Mesodermal cell (in vitro differentiated cells): ENCODE measurements around the gene FAM83G.
"Not testable (repeated sequence)": the region's sequence is repeated elsewhere in the genome, so short reads cannot be mapped to it uniquely, and the experiment has no call there.

ENCODE experiments used
- H3K27ac ChIP-seq: 2 replicates; pipeline ENCODE4 v1.7.0; 2013; ENCODE audit warnings: mild to moderate bottlenecking, low read depth, low read length, moderate library complexity; ENCODE audit not compliant: severe bottlenecking
- H3K36me3 ChIP-seq: 2 replicates; pipeline ENCODE4 v1.7.1; 2013; ENCODE audit warnings: mild to moderate bottlenecking, low read length, moderate library complexity; ENCODE audit not compliant: control insufficient read depth, insufficient read depth
- H3K4me1 ChIP-seq: one replicate; pipeline ENCODE4 v1.7.1; 2013; ENCODE audit warnings: mild to moderate bottlenecking, low read length; ENCODE audit not compliant: insufficient read depth, control insufficient read depth, poor library complexity, severe bottlenecking
- H3K4me3 ChIP-seq: 2 replicates; pipeline ENCODE4 v1.7.0; 2013; ENCODE audit warnings: low read length, control low read depth, mild to moderate bottlenecking; ENCODE audit not compliant: insufficient read depth, poor library complexity, severe bottlenecking; ENCODE audit errors: extremely low read depth
- H3K9me3 ChIP-seq: 2 replicates; pipeline ENCODE4 v1.7.1; 2013; ENCODE audit warnings: mild to moderate bottlenecking, low read length, moderate library complexity; ENCODE audit not compliant: control insufficient read depth
- WGBS, 2 experiments: methylation state at CpG; one replicate each; pipeline ENCODE4 v1.1.5; 2013; ENCODE audit warnings: missing lambda C conversion rate in 2 of 2; ENCODE audit not compliant: insufficient coverage in 2 of 2; 5-methylcytosine and 5-hydroxymethylcytosine counted together

FAM83G gene

DNA sequence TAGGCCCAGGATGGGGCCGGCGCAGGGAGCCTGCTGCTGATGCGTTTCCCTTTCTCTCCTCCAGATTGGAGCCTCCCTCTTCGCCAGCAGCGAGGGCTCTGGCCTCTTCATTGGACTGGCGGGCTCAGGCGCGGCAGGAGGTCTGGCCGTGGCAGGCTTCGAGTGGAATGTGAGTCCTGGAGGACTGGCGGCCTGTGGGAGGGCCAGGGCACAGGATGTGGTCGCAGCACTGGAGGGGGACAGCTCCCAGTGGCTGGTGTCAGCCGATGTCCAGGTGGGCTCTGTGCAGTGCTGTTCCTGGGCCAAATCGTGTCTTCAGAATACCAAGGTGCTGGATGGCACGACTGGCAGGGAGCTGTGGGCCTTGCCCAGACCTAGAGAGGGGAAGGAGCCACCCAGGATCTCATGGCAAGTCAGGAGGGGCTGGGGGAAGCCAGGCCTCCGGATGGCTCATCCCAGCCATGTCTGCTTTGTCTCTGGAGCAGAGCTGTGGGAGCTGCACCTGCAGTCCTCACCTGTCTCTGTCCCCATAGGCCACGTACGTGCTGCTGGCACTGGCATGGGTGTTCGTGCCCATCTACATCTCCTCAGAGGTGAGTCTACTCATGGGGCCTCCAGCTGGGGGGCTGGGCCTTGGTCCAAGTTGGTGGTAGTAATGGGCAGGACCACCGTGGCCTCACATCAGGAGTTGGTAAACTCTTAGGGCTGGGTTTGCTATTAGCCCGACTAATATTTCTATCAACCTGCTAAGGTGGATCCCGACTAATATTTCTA is 45.3 kb downstream of the FAM83G start:
- Histone ChIP-seq H3K9me3 (no peaks in the 10 kb centered on the region), H3K4me3 (no peak overlapping the region), H3K36me3 (no peaks in the 10 kb centered on the region), H3K27ac (no peak overlapping the region), H3K4me1 (peaks cover 29% of the 10 kb centered on the region)
- WGBS, 2 experiments: 81 to 89% methylated on average over 21 to 22 of the region's 22 CpGs

DNA sequence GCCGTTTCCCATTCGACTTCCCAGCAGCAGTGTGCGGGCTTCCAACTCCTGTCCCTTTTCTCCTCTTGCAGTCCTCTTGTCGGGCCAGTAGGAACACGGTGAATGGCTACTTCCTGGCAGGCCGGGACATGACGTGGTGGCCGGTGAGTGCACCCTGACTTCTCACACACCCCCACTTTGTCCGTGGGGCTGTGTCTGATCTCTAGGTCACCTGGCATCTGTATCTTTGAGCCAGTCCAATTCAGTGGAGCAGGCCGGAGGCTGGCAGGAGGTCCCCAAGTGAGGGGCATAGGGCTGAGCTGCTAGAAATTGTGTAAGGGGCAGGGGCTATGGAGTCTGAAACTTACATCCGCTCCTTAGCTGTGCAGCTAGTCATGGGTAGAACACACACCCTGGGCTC is 46.0 kb downstream of the FAM83G start:
- Histone ChIP-seq H3K36me3 (no peaks in the 10 kb centered on the region), H3K4me1 (peaks cover 28% of the 10 kb centered on the region), H3K9me3 (no peaks in the 10 kb centered on the region), H3K4me3 (no peak overlapping the region), H3K27ac (no peak overlapping the region)
- 93 to 95% methylated on average over 6 to 11 of the region's 11 CpGs for WGBS, 2 experiments

DNA sequence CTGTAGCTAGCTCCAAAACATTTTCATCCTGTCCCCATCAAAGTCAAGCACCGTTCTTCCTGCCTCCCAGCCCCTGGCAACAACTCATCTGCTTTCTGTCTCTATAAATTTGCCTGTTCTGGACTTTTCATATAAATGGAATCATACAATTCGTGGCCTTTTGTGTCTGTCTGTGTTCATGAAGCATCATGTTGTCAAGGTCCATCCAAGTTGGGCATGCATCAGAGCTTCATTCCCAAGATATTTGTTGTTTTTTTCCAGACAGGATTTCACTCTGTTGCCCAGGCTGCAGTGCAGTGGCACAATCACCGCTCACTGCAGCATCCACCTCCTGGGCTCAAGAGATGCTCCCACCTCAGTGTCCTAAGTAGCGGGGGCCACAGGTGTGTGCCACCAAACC is 46.7 kb downstream of the FAM83G start:
- H3K9me3 ChIP-seq: no peaks in the 10 kb centered on the region
- H3K4me3 ChIP-seq: no peak overlapping the region
- 93 to 95% methylated on average over 3 to 4 of the region's 4 CpGs for WGBS, 2 experiments
- peaks cover 20% of the 10 kb centered on the region for H3K4me1 ChIP-seq
- no peak overlapping the region for H3K27ac ChIP-seq
- no peaks in the 10 kb centered on the region for H3K36me3 ChIP-seq

DNA sequence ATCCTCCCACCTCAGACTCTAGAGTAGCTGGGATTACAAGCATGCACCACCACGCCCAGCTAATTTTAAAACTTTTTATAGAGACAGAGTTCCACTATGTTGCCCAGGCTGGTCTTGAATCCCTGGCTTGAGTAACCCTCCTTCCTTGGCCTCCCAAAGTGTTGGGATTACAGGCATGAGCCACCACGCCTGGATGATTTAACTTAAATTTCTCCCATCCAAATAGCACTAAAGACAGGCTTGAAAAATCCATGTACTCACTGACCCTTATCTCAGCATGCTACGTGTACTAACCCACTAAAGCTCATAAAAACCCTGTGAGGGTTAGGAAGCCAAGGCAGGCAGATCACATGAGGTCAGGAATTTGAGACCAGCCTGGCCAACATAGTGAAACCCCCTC is 48.0 kb downstream of the FAM83G start:
- Histone ChIP-seq H3K36me3 (no peaks in the 10 kb centered on the region), H3K4me3 (no peak overlapping the region), H3K4me1 (peaks cover 8% of the 10 kb centered on the region), H3K27ac (no peak overlapping the region), H3K9me3 (no peaks in the 10 kb centered on the region)
- 83 to 93% methylated on average over 2 to 3 of the region's 3 CpGs for WGBS, 2 experiments

DNA sequence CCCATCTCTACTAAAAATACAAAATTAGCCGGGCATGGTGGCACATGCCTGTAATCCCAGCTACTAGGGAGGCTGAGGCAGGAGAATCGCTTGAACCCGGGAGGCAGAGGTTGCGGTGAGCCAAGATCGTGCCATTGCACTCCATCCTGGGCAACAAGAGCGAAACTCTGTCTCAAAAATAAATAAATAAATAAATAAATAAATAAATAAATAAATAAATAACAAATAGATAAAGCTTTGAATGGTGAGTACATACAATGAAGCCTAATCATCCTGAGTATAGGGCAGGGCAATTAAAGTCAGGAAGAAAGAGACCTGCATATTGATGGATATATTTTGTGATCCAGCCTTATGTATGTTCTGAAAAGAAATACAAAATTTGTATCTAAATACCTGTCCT is 48.5 kb downstream of the FAM83G start:
- WGBS, 2 experiments: 100% methylated on average over 3 of the region's 6 CpGs; no CpG with 5 or more reads in 1 of the 2 experiments

GRCh38 chr17:18955009-18955408 is 49.6 kb downstream of the FAM83G start:
- H3K27ac ChIP-seq: no peak overlapping the region
- H3K9me3 ChIP-seq: no peaks in the 10 kb centered on the region
- H3K4me1 ChIP-seq: peaks cover 4% of the 10 kb centered on the region
- 89 to 100% methylated on average over 4 to 6 of the region's 6 CpGs for WGBS, 2 experiments
- H3K36me3 ChIP-seq: no peaks in the 10 kb centered on the region
- H3K4me3 ChIP-seq: no peak overlapping the region

More for the DNA sequence above, 48.5 kb downstream of the FAM83G start:
- not testable (repeated sequence) for H3K4me1 ChIP-seq, H3K9me3 ChIP-seq, H3K27ac ChIP-seq, H3K36me3 ChIP-seq, H3K4me3 ChIP-seq

- Histone ChIP-seq H3K4me3 (no peak overlapping the region), H3K27ac (no peak overlapping the region), H3K36me3 (no peaks in the 10 kb centered on the region), H3K4me1 (peaks cover 4% of the 10 kb centered on the region), H3K9me3 (no peaks in the 10 kb centered on the region)
- WGBS, 2 experiments: 80 to 93% methylated on average over 3 of the region's 3 CpGs
Measured at GRCh38 chr17:18954321-18954720, 50.2 kb downstream of the FAM83G start.

DNA sequence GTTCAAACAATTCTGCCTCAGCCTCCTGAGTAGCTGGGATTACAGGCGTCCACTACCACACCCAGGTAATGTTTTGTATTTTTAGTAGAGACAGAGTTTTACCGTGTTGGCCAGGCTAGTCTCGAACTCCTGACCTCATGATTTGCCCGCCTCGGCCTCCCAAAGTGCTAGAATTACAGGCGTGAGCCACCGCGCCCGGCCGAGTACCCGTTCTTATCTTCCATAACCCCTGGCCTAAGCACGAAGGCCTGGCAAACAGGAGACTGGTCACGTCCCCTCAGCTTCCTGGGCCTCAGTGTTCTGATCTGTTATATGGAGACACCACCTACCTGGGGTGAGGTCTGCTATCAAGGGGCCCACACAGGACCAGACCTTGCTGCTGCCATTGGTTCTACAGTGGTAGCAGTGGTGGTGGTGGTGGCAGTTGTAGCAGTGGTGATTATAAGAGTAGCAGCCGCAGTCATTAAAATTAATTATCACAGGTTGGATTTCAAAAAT is 51.3 kb downstream of the FAM83G start:
- H3K9me3 ChIP-seq: no peaks in the 10 kb centered on the region
- WGBS, 2 experiments: 84 to 95% methylated on average over 6 to 12 of the region's 14 CpGs
- no peak overlapping the region for H3K4me3 ChIP-seq
- no peak overlapping the region for H3K27ac ChIP-seq
- no peaks in the 10 kb centered on the region for H3K4me1 ChIP-seq
- H3K36me3 ChIP-seq: no peaks in the 10 kb centered on the region

GRCh38 chr17:18951941-18952842 is 52.4 kb downstream of the FAM83G start, which contains the start of gene SLC5A10:
Gene SLC5A10 (plus strand): TSS chr17:18952165. CDS start chr17:18952206, 41 bp downstream.
- Histone ChIP-seq H3K9me3 (no peaks in the 10 kb centered on the region), H3K36me3 (no peaks in the 10 kb centered on the region), H3K4me3 (no peak within 1 kb of the TSS), H3K27ac (no peak within 1 kb of the TSS), H3K4me1 (no peaks in the 10 kb centered on the region)
- WGBS, 2 experiments: 88 to 94% methylated on average over 12 to 14 of the region's 17 CpGs

DNA sequence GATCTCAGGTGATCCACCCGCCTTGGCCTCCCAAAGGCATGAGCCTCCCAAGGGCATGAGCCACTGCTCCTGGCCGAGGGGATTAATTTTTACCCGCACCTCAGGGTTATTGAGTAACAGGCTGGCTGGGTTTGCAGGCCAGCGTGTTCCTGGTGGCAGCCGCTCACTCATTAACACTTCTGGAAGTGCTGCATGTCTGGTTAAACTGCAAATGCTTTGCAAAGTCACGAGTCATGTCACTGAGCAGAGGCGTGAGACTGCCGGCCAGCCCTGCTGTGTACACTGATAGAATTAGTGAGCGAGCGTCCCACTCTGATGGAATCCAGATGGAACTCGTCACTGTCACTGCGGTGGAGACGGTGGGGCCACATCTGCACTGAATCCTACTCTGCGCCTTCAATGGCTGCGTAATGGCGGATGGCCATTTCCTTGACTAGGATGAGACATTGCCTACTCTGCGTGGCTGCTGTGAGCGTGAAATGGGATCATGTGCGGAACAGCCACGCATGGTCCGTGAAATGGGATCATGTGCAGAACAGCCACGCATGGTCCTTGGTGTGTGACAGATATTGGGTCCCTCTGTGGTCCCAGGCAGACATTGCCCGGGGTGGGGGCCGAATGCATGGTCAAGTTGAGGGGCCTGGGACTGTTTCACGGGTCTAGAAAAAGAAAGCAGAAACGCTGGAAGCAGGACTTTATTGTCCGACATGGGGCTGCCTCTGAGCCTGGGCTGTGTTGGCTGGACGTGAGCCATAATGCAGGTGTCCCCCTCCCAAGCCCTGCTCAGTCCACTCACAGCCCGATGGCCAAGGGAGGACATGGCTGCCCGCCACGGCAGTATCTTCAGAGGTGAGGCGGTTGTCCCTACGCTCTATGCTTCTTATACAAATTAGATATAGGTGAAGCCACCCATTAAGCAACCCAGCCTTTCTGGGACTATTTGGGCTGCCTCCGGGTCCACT is 53.3 kb downstream of the FAM83G start:
- Histone ChIP-seq H3K4me3 (no peak overlapping the region), H3K4me1 (no peaks in the 10 kb centered on the region), H3K9me3 (no peaks in the 10 kb centered on the region), H3K36me3 (no peaks in the 10 kb centered on the region), H3K27ac (no peak overlapping the region)
- 90 to 93% methylated on average over 31 to 33 of the region's 34 CpGs for WGBS, 2 experiments
